Measurements from ENCODE around the gene SGMS1.

- TF ChIP-seq POLR2A (IDR thresholded peaks at IDR 0.05) (no peak), CTCF (IDR thresholded peaks at IDR 0.05) (no peak)
Observed at GRCh38 chr10:50621968-50622705, 1.6 kb downstream of the SGMS1 start.
